Measurements from ENCODE around the gene C10orf90. TPM values are rescaled to one million over a fixed set of nuclear protein-coding genes. Genes with fewer than 3 reads are reported as not detected.

C10orf90 gene
- total and polyA plus RNA-seq, 3 donors from 2014 or later, result 4.3 to 17.6 (median 10.3) TPM

GRCh38 chr10:126463286-126463685 is 207.2 kb downstream of the C10orf90 start:
- no peak for DNase-seq
- Histone ChIP-seq H3K36me3 (ENCODE audit: low read depth, missing control alignments) (no peaks in the 10 kb centered on the region), H3K4me3 (no peak overlapping the region), H3K27me3 (no peaks in the 10 kb centered on the region), H3K4me1 (no peaks in the 10 kb centered on the region), H3K27ac (no peak overlapping the region), H3K9me3 (no peaks in the 10 kb centered on the region)
- 75 to 82% methylated on average over 11 of the region's 11 CpGs for WGBS, 2 donors
- TF ChIP-seq CTCF (IDR thresholded peaks at IDR 0.05), result no peak
- no peak for TF ChIP-seq POLR2A (IDR thresholded peaks at IDR 0.05)
- intact Hi-C loops (cut with DNase I; ENCODE audit: low total_unique reads), result no loop called here

GRCh38 chr10:126461289-126461940 is 209.1 kb downstream of the C10orf90 start:
- 71 to 80% methylated on average over 14 of the region's 14 CpGs for WGBS, 2 donors
- no peak for TF ChIP-seq CTCF (IDR thresholded peaks at IDR 0.05)
- no peak for TF ChIP-seq POLR2A (IDR thresholded peaks at IDR 0.05)
- H3K9me3 ChIP-seq, result no peaks in the 10 kb centered on the region
- DNase-seq, result no peak
- no peak overlapping the region for H3K27ac ChIP-seq
- no peak overlapping the region for H3K4me3 ChIP-seq
- no peaks in the 10 kb centered on the region for H3K36me3 ChIP-seq (ENCODE audit: low read depth, missing control alignments)
- intact Hi-C loops (cut with DNase I; ENCODE audit: low total_unique reads), result no loop called here
- H3K27me3 ChIP-seq, result no peaks in the 10 kb centered on the region
- no peaks in the 10 kb centered on the region for H3K4me1 ChIP-seq

- Histone ChIP-seq H3K4me1 (no peaks in the 10 kb centered on the region), H3K9me3 (no peaks in the 10 kb centered on the region), H3K4me3 (no peak overlapping the region), H3K27me3 (no peaks in the 10 kb centered on the region), H3K36me3 (ENCODE audit: low read depth, missing control alignments) (no peaks in the 10 kb centered on the region), H3K27ac (no peak overlapping the region)
- TF ChIP-seq CTCF (IDR thresholded peaks at IDR 0.05) (no peak), POLR2A (IDR thresholded peaks at IDR 0.05) (no peak)
- intact Hi-C loops (cut with DNase I; ENCODE audit: low total_unique reads), result no loop called here
- no peak for DNase-seq
- WGBS, 2 donors, result 92 to 93% methylated on average over 5 to 6 of the region's 6 CpGs
Observed at GRCh38 chr10:126459878-126460481, 210.5 kb downstream of the C10orf90 start.

- Histone ChIP-seq H3K36me3 (ENCODE audit: low read depth, missing control alignments) (no peaks in the 10 kb centered on the region), H3K9me3 (no peaks in the 10 kb centered on the region), H3K4me3 (no peak overlapping the region), H3K4me1 (no peaks in the 10 kb centered on the region), H3K27me3 (no peaks in the 10 kb centered on the region), H3K27ac (no peak overlapping the region)
- DNase-seq, result no peak
- intact Hi-C loops (cut with DNase I; ENCODE audit: low total_unique reads), result no loop called here
- no peak for TF ChIP-seq POLR2A (IDR thresholded peaks at IDR 0.05)
- TF ChIP-seq CTCF (IDR thresholded peaks at IDR 0.05), result no peak
- 84 to 90% methylated on average over 20 of the region's 20 CpGs for WGBS, 2 donors
Observed at GRCh38 chr10:126459032-126459831, 211.3 kb downstream of the C10orf90 start.

Data from testis (tissue), 3 donors.